Transverse colon (tissue), 4 donors: Measurements from ENCODE around the gene IL17RE. TPM values are rescaled to one million over a fixed set of nuclear protein-coding genes. Genes with fewer than 3 reads are reported as not detected.

ENCODE experiments used
- DNase-seq: peaks from one replicate; pipeline ENCODE4 v3.0.0-alpha.2; 2019
- H3K27ac ChIP-seq, 4 donors: fragments of 200-600 bp; sonication (generic); 2 replicates each; pipeline ENCODE4 v1.5.1; 2016 to 2018; ENCODE audit warnings: inconsistent platforms in 4 of 4
- H3K27me3 ChIP-seq: fragments of 200-600 bp; sonication (generic); 2 replicates; pipeline ENCODE4 v1.5.1; 2017; ENCODE audit warnings: inconsistent platforms
- H3K36me3 ChIP-seq, 4 donors: fragments of 200-600 bp; sonication (generic); 2 replicates each; pipeline ENCODE4 v1.5.1; 2017 to 2019; ENCODE audit warnings: inconsistent platforms in 4 of 4
- H3K4me1 ChIP-seq, 4 donors: fragments of 200-600 bp; sonication (generic); 2 replicates each; pipeline ENCODE4 v1.5.1; 2017 to 2020; ENCODE audit warnings: inconsistent platforms in 4 of 4
- H3K4me3 ChIP-seq, 4 donors: fragments of 200-600 bp; sonication (generic); 1 replicate in 1 of 4; 2 replicates in 3 of 4; pipeline versions ENCODE4 v1.5.1 to v1.6.1; 2017 to 2019; ENCODE audit warnings: inconsistent platforms in 4 of 4
- H3K9me3 ChIP-seq, 2 donors: fragments of 200-600 bp; sonication (generic); 2 replicates each; pipeline ENCODE4 v1.5.1; 2017 to 2019; ENCODE audit warnings: inconsistent platforms in 2 of 2
- EP300 ChIP-seq: sonication (generic); formaldehyde crosslinking; IDR thresholded peaks from one replicate; pipeline ENCODE4 v1.6.1; 2017; ENCODE audit warnings: antibody characterized with exemption, low read depth
- POLR2A ChIP-seq: fragments of 450-650 bp; IDR thresholded peaks from one replicate; pipeline ENCODE4 v1.6.1; 2016; ENCODE audit warnings: antibody characterized with exemption, mild to moderate bottlenecking, moderate library complexity
- POLR2AphosphoS5 ChIP-seq, 3 donors: sonication (generic); formaldehyde crosslinking; IDR thresholded peaks; one replicate each; pipeline ENCODE4 v1.6.1; 2016; ENCODE audit warnings: antibody characterized with exemption in 3 of 3
- WGBS, 2 donors: methylation state at CpG; one replicate each; pipeline ENCODE4 v1.1.5; 2018; ENCODE audit warnings: low coverage in 1 of 2; 5-methylcytosine and 5-hydroxymethylcytosine counted together
- in situ Hi-C, 4 donors: fragments of 200-750 bp; cut with MboI; loops; one replicate each; pipeline versions ENCODE4 v1.15.0 to v1.15.1; 2017; ENCODE audit warnings: low sequenced_read_pairs in 3 of 4, low pct_ligation_motif_present in 1 of 4, low pct_unique_long_range_greater_than_20kb in 1 of 4
- intact Hi-C: fragments of 100-400 bp; cut with DNase I; formaldehyde crosslinking; loops from one replicate; pipeline ENCODE4 v1.15.1; 2023; ENCODE audit warnings: low total_unique reads
- small RNA-seq, 4 donors: library from RNA; depleted of rRNA; stranded (forward); fragments of <200 nt; gene quantifications; one replicate each; pipeline ENCODE3, GENCODE V24; 2016
- total RNA-seq, 4 donors: library from RNA; depleted of rRNA; stranded (reverse); fragments of >200 nt; gene quantifications; one replicate each; pipeline ENCODE4 v1.1.0, GENCODE V29; 2016
- TF ChIP-seq, protein P1 (sequence below), 5 experiments: fragments of 200-600 bp in 3 of 5; fragments of 450-650 bp in 2 of 5; sonication (generic) in 3 of 5; IDR thresholded peaks; 1 replicate in 2 of 5; 2 replicates in 3 of 5; pipeline ENCODE4 v1.5.1; 2016 to 2017; ENCODE audit warnings: antibody characterized with exemption in 5 of 5, inconsistent platforms in 3 of 5, mild to moderate bottlenecking in 2 of 5, moderate library complexity in 1 of 5

IL17RE gene
- total RNA-seq, 4 donors from 2014 or later, result 81.5 to 178 (median 108) TPM

GRCh38 chr3:9965200-9965875, 62.7 kb downstream of the IL17RE start:
- intact Hi-C loops, result no loop called here
- peaks cover 0 to 36% (median 18%) of the 10 kb centered on the region in 4 donors for H3K36me3 ChIP-seq

More at GRCh38 chr3:9965200-9965875, 62.7 kb downstream of the IL17RE start:
- Histone ChIP-seq H3K9me3 (no peaks in the 10 kb centered on the region), H3K27me3 (no peaks in the 10 kb centered on the region), H3K4me1 (no peaks in the 10 kb centered on the region), H3K27ac (no peak overlapping the region), H3K4me3 (no peak overlapping the region)
- TF ChIP-seq POLR2A (no peak), EP300 (no peak), POLR2AphosphoS5 (IDR thresholded peaks at IDR 0.05) (no peak)
- TF ChIP-seq, protein P1, sequence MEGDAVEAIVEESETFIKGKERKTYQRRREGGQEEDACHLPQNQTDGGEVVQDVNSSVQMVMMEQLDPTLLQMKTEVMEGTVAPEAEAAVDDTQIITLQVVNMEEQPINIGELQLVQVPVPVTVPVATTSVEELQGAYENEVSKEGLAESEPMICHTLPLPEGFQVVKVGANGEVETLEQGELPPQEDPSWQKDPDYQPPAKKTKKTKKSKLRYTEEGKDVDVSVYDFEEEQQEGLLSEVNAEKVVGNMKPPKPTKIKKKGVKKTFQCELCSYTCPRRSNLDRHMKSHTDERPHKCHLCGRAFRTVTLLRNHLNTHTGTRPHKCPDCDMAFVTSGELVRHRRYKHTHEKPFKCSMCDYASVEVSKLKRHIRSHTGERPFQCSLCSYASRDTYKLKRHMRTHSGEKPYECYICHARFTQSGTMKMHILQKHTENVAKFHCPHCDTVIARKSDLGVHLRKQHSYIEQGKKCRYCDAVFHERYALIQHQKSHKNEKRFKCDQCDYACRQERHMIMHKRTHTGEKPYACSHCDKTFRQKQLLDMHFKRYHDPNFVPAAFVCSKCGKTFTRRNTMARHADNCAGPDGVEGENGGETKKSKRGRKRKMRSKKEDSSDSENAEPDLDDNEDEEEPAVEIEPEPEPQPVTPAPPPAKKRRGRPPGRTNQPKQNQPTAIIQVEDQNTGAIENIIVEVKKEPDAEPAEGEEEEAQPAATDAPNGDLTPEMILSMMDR (IDR thresholded peaks at IDR 0.05), result no peak
- in situ Hi-C loops, result no loop called here
- 90 to 98% methylated on average over 5 to 6 of the region's 6 CpGs for WGBS, 2 donors
- no peak for DNase-seq

Small RNAs within 50 kb of the gene (small RNA-seq; reads per million reads assigned to genes)
- 0 reads per million in 4 donors for gene RNU6-882P

Other genes starting within 250 kb of the IL17RE start
- gene CPNE9, start 199.0 kb upstream of the IL17RE start, total RNA-seq, result not detected
- 10 to 100 TPM in 3 of 4 donors, 1 to 10 TPM in 1; 9.4 to 18.7 (median 14.9) TPM for gene BRPF1, start 171.1 kb upstream of the IL17RE start, total RNA-seq
- gene OGG1, start 152.9 kb upstream of the IL17RE start, total RNA-seq, result 10 to 100 TPM; 27.8 to 69.5 (median 39.7) TPM
- 10 to 100 TPM in 3 of 4 donors, 1 to 10 TPM in 1; 5.6 to 45.0 (median 15.6) TPM for gene CAMK1, start 132.9 kb upstream of the IL17RE start, total RNA-seq
- 100 to 1,000 TPM in 2 of 4 donors, 10 to 100 TPM in 2; 53.7 to 504 (median 92.0) TPM for gene TADA3, start 110.4 kb upstream of the IL17RE start, total RNA-seq
- gene ARPC4, start 109.8 kb upstream of the IL17RE start, total RNA-seq, result 100 to 1,000 TPM; 104 to 189 (median 143) TPM
- 100 to 1,000 TPM in 2 of 4 donors, 10 to 100 TPM in 2; 47.4 to 352 (median 154) TPM for gene TTLL3, start 92.6 kb upstream of the IL17RE start, total RNA-seq
- 10 to 100 TPM; 34.1 to 78.0 (median 43.9) TPM for gene RPUSD3, start 58.8 kb upstream of the IL17RE start, total RNA-seq
- gene CIDEC, start 22.6 kb upstream of the IL17RE start, total RNA-seq, result 10 to 100 TPM in 3 of 4 donors, under 1 TPM in 1; 1.00 to 50.5 (median 48.0) TPM
- 10 to 100 TPM in 3 of 4 donors, 1 to 10 TPM in 1; 5.8 to 73.0 (median 28.5) TPM for gene JAGN1, start 12.2 kb upstream of the IL17RE start, total RNA-seq
- gene IL17RC, start 14.2 kb downstream of the IL17RE start, total RNA-seq, result 10 to 100 TPM; 61.1 to 74.4 (median 67.1) TPM
- 10 to 100 TPM in 3 of 4 donors, 1 to 10 TPM in 1; 7.1 to 36.8 (median 18.9) TPM for gene CRELD1, start 31.0 kb downstream of the IL17RE start, total RNA-seq
- gene PRRT3, start 49.6 kb downstream of the IL17RE start, total RNA-seq, result 1 to 10 TPM in 3 of 4 donors, under 1 TPM in 1; 0.20 to 3.0 (median 1.6) TPM
- gene EMC3, start 84.0 kb downstream of the IL17RE start, total RNA-seq, result 10 to 100 TPM in 3 of 4 donors, 1 to 10 TPM in 1; 9.7 to 39.2 (median 23.5) TPM
- 10 to 100 TPM in 1 of 4 donors, 1 to 10 TPM in 2, under 1 TPM in 1; 0.80 to 43.0 (median 4.9) TPM for gene FANCD2, start 123.6 kb downstream of the IL17RE start, total RNA-seq
- gene FANCD2OS, start 205.4 kb downstream of the IL17RE start, total RNA-seq, result not detected
- gene BRK1, start 212.8 kb downstream of the IL17RE start, total RNA-seq, result 10 to 100 TPM; 37.0 to 88.8 (median 72.5) TPM
- 10 to 100 TPM; 23.9 to 48.4 (median 34.6) TPM for gene VHL, start 238.9 kb downstream of the IL17RE start, total RNA-seq